Activated T-cell treated with anti-CD3 and anti-CD28 coated beads, Interleukin-2, amount 50 U/mL, for 4 hours (primary cell): ENCODE results near the gene FOXO3. TPM values are rescaled to one million over a fixed set of nuclear protein-coding genes. Genes with fewer than 3 reads are reported as not detected.

ENCODE experiments used
- ATAC-seq, 2 donors: fragments of 200-7000 bp; cut with Tn5 transposase; one replicate each; pipeline ENCODE4 v1.10.0; 2021
- DNase-seq: peaks from one replicate; pipeline ENCODE4 v3.0.0-alpha.2; 2020
- H3K27me3 Mint-ChIP-seq: one replicate; pipeline ENCODE4 v1.8.0; 2021; ENCODE audit warnings: low read depth, mixed read lengths
- H3K36me3 Mint-ChIP-seq: one replicate; pipeline ENCODE4 v1.8.0; 2022; ENCODE audit warnings: mixed read lengths; ENCODE audit not compliant: insufficient read depth
- H3K4me1 Mint-ChIP-seq: one replicate; pipeline ENCODE4 v1.8.0; 2021; ENCODE audit warnings: low read depth, mixed read lengths
- H3K4me3 Mint-ChIP-seq: one replicate; pipeline ENCODE4 v1.8.0; 2021; ENCODE audit warnings: mild to moderate bottlenecking, moderate library complexity, mixed read lengths
- H3K9me3 Mint-ChIP-seq: one replicate; pipeline ENCODE4 v1.8.0; 2021; ENCODE audit warnings: mixed read lengths
- total RNA-seq, 3 donors: library from RNA; stranded (reverse); gene quantifications; one replicate each; pipeline ENCODE4 v1.2.1, GENCODE V29; 2021

FOXO3 gene
- total RNA-seq, 3 donors from 2014 or later, result 8.5 to 13.0 (median 10.8) TPM

GRCh38 chr6:108726726-108727339 lies 166.1 kb downstream of the FOXO3 start:
- no peaks in the 10 kb centered on the region for H3K36me3 Mint-ChIP-seq
- H3K4me1 Mint-ChIP-seq, result no peaks in the 10 kb centered on the region
- no peak overlapping the region for H3K4me3 Mint-ChIP-seq
- peaks cover 8% of the 10 kb centered on the region for H3K9me3 Mint-ChIP-seq
- H3K27me3 Mint-ChIP-seq, result no peaks in the 10 kb centered on the region
- DNase-seq (no peak), ATAC-seq (no peak)

DNA sequence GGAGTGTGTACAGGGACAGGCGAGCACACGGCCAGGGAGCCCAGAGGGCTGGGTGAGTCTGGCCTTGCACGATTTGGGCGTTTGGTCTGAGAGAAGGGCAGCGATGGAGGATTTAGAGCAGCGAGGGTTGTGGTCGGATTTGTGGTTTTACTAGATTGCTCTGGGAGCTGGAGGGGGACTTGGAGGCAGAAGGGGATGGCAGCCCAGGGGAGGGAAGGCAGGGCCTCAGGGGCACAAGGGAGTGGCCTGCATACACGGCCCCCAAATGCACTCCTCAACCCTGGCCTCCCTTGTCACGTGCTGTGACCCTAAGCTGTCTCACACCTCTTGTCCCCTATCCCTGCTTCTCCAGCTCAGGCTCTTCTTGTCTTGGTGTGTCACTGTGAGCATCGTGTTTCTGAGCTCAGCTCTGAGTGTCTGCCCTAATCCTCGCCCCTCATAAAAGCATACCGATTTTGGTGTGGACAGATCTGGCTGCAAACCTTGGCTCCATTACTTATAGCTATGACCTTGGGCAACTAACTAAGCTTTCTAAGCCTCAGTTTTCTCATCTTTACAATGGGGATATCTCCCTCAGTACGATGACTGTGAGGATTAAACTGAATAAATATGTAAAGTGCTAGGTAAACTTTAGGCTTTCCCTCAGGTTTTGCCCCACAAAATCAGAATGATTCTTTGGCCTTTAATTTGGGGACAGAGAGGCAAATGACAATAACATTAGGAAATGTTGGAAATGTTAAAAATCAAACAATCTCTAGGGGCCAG lies 167.4 kb downstream of the FOXO3 start:
- Mint-ChIP-seq H3K36me3 (no peaks in the 10 kb centered on the region), H3K4me1 (no peaks in the 10 kb centered on the region), H3K27me3 (no peaks in the 10 kb centered on the region), H3K9me3 (peaks cover 5% of the 10 kb centered on the region), H3K4me3 (no peak overlapping the region)
- no peak for DNase-seq
- no peak for ATAC-seq

GRCh38 chr6:108728826-108729225 lies 168.1 kb downstream of the FOXO3 start:
- DNase-seq, result no peak
- no peaks in the 10 kb centered on the region for H3K27me3 Mint-ChIP-seq
- H3K9me3 Mint-ChIP-seq, result no peaks in the 10 kb centered on the region
- no peaks in the 10 kb centered on the region for H3K4me1 Mint-ChIP-seq
- no peak for ATAC-seq
- H3K4me3 Mint-ChIP-seq, result no peak overlapping the region
- H3K36me3 Mint-ChIP-seq, result no peaks in the 10 kb centered on the region

GRCh38 chr6:108730635-108731515 lies 170.2 kb downstream of the FOXO3 start:
- H3K9me3 Mint-ChIP-seq, result no peaks in the 10 kb centered on the region
- H3K27me3 Mint-ChIP-seq, result no peaks in the 10 kb centered on the region
- H3K36me3 Mint-ChIP-seq, result no peaks in the 10 kb centered on the region
- H3K4me3 Mint-ChIP-seq, result no peak overlapping the region
- DNase-seq (no peak), ATAC-seq (no peak)
- no peaks in the 10 kb centered on the region for H3K4me1 Mint-ChIP-seq

DNA sequence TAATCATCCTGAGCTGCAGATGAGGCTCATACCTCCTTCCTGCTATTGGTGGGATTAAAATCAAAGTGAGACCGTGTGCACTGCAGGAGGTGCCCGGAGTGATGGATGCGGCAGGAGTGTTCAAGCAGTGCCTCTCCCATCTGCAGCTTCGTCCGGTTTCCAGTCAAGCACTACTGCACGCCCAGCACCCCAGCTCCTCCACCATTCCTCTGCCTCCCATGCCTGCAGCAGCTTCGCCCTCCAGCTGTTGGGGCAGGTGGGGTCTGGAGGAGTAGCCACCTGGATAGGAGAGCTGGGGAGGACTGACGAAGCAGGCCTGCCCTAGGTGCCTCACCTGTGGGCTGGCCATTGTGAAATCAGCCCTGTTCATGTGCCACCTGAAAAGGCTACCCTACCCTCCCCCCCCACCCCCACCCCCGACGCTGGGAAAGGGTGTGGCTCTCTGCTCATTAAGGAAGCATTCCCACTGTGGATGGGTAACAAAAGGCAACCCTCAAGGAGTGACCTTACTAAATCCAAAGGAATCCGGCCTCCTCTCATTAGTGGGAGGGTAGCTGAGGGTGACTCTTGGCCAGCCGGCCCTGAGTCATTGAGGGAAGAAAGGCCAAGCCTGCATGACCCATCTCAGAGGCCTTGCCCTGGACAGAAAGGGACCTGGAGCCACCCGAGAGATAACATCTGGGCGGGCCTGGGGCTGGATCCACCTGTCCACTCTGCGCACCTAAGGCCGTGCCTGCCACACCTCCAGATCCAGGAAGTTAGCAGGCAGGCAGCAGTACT lies 171.6 kb downstream of the FOXO3 start:
- Mint-ChIP-seq H3K9me3 (no peaks in the 10 kb centered on the region), H3K4me3 (no peak overlapping the region), H3K27me3 (no peaks in the 10 kb centered on the region), H3K36me3 (no peaks in the 10 kb centered on the region), H3K4me1 (no peaks in the 10 kb centered on the region)
- no peak for ATAC-seq
- no peak for DNase-seq

DNA sequence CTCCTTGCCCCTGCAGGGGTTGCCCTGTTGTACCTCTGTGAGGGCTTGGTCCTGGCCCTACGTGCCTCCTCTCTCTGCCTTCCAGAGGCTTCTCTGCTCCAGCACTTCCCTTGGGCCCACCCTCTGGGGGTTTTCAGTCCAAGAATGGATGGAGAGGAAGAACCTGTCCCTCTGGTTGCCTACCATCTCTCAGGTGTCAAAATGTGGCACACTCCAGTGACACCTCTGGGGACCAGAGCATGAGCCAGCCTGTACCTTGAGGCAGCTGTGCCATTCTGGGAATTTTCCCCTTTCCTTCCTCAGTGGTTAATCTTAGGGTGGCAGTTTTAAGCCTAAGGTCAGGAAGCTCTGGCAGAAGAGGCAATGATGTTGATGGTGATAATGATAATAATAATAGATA lies 172.3 kb downstream of the FOXO3 start:
- H3K36me3 Mint-ChIP-seq, result no peaks in the 10 kb centered on the region
- no peaks in the 10 kb centered on the region for H3K4me1 Mint-ChIP-seq
- no peak for ATAC-seq
- H3K27me3 Mint-ChIP-seq, result no peaks in the 10 kb centered on the region
- no peaks in the 10 kb centered on the region for H3K9me3 Mint-ChIP-seq
- no peak for DNase-seq
- H3K4me3 Mint-ChIP-seq, result no peak overlapping the region

- Mint-ChIP-seq H3K36me3 (no peaks in the 10 kb centered on the region), H3K4me1 (no peaks in the 10 kb centered on the region), H3K27me3 (no peaks in the 10 kb centered on the region), H3K9me3 (no peaks in the 10 kb centered on the region), H3K4me3 (no peak overlapping the region)
- DNase-seq (no peak), ATAC-seq (no peak)
These were observed 173.1 kb downstream of the FOXO3 start for GRCh38 chr6:108733706-108734265.
